Fibroblast of skin of right quadriceps (primary cell): ENCODE data around the gene PLVAP.
A peak's percentile ranks its signal among the peaks of the same experiment; 100 is the strongest.
"Not testable (repeated sequence)": the region's sequence is repeated elsewhere in the genome, so short reads cannot be mapped to it uniquely, and the experiment has no call there.

Experiments used
- DNase-seq: peaks from one replicate; pipeline ENCODE4 v3.0.0-alpha.2; 2013

Gene PLVAP

DNA sequence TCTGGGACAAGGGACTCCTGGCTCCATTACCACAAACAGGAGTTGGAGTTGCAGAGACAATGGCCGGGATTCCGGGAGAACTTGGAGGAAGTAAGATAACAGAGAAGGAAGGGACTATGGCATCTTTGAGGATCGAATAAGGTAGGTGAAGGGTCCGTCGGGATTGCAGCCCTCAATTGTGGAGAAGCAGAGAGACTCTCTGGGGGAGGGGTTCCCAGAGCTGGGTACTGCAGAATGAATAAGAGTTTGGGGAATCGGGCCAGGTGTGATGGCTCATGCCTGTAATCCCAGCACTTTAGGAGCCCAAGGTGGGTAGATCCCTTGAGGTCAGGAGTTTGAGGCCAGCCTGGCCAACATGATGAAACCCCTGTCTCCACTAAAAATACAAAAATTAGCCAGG lies 24.5 kb upstream of the PLVAP start:
- DNase-seq = no peak

DNA sequence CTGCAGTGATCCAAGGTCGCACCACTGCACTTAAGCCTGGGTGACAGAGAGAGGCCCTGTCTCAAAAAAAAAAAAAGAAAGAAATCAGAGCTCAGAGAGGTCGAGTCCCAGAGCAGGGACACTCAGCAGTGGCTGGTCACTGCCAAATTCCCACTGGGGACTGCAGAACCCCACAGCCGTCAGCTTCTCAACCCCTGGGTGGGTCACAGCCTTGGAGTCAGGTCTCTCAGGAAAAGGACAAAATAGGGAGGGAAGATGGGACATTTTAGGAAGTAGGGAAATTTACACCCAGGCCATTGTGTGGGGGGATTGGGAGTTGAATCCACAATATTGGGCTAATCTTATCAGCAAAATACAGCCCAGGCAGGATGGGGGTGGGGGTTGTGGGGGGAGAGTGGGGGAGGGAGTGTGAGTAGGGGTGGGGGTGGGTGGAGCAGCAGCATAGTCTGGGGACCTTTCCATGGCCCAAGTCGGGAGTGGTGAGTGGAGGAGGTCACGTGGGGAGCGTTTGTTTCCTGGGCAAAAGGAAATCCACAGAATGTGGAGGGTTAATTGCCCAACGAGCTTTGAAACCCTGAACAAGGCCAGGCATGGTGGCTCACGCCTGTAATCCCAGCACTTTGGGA lies 21.9 kb upstream of the PLVAP start:
- no peak for DNase-seq

DNA sequence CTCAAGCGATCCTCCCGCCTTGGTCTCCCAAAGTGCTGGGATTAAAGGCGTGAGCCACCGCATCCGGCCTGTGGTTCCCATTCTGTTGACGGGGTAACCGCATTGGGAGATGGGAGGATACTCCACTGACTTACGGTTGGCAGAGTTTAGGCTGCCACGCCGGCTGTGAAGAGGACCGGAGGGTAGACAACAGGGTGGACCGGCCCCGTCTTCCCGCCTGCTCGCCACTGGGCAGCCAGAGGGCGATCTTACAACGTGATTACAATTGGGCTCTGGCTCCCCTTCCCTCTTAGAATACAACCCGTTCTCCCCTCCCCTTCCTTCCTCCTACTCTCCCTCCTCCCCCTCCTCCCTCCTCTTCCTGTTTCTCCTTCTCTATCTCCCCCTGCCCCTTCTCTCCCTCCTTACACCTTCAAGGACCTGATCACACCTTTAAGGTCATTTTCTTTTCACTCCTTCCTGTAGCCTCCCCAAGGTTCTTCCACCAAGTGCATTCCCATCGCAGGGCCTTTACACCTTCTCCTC lies 17.8 kb upstream of the PLVAP start:
- DNase-seq = peak; percentile 41

DNA sequence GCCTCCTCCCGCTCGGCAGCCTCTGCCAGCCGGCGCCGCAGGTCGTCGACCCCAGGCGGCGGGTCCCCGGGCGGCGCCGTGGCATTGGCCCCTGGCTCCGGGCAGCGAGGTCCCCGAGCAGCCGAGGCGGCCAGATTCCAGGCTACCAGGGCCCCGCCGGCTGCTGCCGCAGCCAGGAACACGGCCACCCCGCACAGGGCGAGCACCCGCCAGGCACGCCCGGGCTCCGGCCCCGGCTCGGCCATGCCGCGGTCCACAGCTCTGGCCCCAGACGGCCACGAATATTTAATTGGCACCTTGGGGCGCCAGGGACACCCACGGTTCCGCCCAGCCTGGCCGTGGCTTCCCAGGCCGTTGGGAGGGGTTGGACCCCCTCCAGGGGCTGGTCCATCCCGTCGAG lies 16.8 kb upstream of the PLVAP start, which contains the start of gene CCDC194:
CCDC194 (minus strand) TSS at position 283 of the 400 bp plus-strand sequence; CDS start at position 245, 38 bp downstream.
- no peak for DNase-seq

DNA sequence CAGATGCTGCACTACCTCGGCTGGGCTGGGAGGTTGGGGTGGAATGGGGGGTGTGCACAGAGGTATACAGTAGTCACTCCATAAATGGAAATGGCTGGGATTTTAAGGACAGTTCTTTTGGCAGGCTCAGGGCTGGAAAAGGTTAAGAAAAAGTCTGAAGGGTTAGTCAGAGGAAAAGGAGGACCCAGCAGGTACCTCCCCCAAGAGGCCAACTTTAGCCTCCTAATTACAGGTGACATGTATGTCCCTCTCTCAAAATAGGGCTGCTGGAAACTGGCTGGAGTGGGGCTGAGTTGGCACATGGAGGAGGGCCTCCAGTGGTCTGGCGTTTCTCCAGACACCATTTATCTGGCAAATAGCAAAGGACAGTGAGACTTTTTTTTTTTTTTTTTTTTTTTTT lies 15.9 kb upstream of the PLVAP start:
- DNase-seq = no peak

DNA sequence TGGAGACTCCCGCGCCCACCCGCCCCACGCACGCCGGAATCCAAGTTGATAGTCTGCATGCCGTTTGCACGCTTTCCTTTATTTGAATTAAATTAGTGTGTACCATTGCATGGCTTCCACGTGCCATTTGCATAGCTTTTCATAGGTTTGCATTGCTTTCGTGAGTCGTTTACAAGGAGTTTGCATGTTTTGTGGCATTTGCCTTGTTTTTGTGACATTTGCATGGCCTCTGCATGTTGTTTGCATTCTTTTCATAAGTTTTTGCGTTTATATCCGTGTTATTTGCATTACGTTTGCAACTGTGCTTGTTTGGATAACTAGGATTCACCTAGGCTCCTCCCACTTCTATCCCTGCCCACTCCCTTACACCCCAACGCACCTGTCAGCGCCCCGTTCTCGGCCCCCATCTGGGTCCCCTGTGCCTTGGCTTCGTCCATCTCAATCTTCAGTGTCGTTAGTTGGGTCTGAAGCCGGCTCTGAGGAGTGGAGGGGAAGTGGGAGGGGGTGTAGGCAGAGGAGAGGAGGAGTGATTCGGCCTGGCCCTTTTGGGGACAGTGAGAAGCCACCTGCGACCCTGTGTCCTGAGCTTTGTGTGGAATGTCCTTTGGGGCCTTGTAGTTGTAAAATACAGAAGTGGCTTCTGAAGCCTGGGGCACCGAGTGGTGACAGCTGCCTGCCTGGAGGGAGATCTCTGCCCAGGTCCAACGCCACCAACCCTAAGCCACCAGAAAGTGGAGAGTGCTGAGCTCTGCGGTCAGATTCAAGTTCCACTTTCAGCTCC lies 14.4 kb upstream of the PLVAP start:
- no peak for DNase-seq

DNA sequence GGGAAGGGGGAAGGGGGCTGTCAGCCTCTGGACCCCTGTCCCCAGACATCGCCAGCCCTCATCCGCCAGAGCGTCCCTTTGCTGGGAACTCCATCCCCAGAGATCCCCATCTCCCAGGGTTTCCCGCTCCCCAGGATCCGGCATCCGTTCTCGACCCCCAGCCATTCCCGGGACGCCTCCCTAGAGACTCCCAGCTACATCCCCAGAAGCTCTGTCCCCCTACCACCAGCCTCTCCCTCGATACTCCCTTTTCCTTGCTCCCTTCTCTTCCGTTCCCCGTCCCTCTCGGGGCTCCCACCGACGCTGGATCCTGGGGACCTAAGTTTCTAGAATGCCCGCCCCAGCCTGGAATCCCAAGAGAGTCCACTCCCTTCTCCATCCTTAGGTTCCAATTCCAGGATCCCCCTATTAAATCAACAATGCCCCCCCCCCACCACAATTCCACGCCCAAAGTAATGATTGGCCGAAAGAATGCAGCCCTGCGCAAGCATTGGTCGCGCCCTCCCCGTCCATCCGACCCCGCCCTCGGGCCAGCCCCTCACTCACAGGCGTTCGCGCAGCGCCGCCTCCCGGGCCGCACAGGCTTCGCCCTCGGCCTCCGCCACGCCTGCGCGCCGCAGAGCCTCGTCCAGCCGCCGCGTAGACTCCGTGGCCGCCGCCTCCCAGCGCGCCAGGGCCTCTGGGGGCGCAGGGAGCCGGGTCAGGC lies 13.7 kb upstream of the PLVAP start:
- peak; percentile 89 for DNase-seq

DNA sequence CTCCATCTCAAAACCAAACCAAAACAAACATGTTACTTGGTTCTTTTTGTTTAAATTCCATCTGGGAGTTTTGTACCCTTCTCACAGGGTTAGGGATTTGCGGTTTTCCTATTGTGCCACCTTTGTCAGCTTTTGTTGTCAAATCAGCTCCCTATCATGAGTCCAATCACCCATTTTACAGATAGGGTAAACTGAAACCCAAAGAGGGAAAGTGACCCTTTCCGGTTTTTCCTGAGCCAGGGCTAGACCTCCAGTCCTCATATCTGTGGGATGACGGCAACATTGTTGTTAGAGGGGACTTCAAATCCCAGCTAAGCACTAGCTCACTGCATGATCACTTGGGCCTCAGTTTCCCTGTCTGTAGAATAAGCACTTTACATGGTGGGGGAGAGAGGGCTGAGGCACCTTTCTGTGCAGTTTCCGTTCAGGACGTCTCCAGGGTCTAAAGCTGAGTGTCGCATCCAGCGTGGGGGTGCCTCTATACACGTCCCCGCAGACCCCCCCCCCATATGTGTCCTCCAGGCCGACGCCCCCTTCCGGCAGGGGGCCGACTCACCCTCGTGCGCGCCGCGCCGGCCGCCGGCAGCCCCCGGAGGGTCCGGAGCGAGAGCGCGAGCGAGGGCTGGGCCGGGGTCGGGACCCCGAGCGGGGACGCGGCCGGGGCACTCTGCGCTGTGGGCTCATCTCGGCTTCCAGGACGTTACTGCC lies 13.0 kb upstream of the PLVAP start:
- DNase-seq = no peak

DNA sequence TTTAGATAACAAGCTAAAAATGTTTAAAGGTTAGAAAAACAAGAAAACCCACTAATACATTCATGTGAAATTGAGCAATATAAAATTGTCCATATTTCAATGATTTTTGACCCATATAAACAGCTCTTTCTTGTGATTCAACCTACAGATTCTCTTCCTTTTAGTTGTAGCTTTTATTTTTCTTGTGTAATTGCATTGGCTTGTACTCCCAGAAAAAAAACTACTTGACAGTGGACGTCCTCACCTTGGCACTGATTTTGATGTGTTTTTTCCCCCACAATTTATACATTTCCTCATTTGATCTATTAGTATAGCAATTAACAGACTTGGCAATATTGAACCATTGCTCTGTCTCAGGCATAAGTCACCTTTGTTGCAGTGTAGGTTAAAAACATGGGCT lies 12.1 kb upstream of the PLVAP start:
- no peak for DNase-seq

DNA sequence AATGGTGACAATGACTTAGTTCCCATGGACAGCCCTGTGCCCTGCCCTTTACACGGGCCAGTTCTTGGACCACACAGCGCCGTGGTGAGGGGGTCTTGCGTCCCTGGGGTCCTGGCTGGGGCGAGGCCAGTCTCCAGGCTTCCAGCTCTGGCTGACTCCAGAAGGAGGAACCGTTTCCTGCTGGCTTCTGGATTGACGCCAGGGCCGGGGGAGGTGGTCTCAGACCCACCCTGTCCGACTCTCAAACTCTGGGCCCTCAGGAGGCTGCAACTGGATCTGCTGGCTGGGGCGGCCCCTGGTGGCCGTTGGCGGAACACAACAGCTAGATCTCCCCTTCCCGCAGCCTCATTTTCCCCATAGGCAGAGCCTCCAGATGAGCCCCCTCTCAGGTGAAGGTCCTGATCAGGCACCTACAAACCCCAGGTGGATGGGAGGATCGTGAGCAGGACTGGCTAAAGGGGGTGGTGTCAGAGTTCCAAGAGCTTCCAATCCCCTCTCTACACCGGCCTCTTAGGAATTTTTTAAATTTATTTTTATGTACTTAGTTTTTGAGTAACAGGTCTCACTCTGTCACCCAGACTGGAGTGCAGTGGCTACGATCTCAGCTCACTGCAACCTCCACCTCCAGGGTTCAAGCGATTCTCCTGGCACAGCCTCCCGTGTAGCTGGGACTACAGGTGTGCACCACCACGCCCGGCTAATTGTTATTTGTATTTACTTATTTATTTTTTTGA lies 8.9 kb upstream of the PLVAP start:
- DNase-seq = peak; percentile 44

DNA sequence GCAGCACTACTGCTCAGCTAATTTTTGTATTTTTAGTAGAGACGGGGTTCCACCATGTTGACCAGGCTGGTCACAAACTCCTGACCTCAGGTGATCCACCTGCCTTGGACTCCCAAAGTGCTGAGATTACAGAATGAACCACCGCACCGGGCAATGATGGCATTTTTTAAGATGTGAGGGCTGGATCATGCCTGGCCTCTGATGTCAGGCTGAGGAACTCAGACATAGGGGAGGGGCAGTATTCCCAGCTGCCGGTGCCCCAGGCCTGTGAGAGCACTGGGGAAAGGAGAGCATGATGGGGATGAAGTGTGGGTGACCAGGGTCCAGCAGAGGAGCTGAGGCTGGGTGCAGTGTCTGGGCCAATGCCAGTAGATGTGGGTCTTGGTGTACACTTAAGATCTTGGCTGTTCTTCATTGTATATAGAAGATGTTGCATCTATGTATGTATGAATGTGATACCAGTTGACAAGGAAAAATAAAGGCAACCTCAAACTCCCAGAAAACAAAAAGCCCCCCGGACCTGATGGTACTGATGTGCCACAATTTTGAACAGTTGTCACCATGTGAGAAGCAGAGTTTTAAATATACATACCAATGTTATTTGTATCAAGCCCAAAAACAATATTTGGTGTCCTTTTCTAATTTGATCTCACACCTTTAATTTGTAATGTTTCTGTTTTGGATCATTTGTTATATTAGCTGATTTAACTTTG lies 3.4 kb upstream of the PLVAP start:
- DNase-seq = no peak

DNA sequence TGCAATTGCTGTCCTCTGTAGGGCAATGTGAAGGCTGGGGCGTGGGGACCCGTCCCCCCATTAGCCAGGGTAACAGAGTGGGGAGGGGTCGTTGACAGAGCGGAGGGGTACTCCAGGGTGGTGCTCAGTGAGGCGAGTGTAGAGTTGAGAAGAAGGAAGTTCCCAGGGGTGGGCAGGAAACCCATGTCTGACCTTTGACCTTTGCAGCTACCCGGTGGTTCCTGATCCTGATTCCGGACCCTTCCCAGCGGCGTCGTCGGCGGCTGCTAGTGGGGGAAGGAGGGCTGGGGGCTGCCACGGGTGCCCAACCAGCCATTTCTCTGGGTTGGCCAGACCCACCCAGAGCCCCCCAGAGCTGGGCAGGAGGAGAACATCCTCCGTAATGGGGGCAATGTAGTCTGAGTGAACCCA lies 2.1 kb upstream of the PLVAP start:
- DNase-seq = no peak

DNA sequence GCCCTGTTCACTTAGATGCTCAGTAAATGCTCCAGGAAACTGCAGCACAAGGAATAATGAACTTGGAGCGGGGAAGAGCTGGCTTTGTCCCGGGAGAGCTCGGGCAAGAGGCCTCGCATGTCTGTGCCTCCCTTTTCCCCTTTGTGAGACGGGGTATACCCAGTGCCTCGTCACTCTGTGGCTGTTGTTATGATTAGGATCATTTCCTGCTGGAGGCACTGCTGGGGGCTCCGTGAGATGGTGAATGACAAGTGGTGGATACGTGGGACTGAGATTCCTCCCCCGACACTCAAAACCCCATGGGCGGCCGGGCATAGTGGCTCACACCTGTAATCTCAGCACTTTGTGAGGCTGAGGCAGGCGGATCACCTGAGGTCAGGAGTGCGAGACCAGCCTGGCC lies 1.1 kb upstream of the PLVAP start:
- DNase-seq = no peak

DNA sequence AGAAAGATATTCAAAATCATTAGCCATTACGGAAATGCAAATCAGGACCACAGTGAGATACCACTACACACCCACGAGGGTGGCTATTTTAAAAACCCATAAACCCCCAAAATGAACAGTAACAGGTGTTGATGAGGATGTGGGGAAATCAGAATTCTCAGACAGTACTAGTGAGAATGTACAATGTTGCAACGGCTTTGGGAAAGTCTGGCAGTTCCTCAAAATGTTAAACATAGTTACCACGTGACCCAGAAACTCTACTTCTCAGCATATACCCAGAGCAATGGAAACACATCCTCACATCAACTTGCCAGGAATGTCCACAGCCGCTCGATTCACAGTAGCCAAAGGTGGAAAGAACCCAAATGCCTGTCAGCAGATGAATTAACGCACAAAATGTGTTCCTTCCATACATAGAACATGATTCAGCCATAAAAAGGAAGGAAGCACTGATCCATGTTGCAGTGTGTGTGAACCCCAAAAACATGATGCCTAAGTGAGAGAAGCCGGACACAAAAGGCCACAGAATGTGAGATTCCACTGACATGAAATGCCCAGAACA lies 7.0 kb downstream of the PLVAP start:
- DNase-seq = peak; percentile 31

DNA sequence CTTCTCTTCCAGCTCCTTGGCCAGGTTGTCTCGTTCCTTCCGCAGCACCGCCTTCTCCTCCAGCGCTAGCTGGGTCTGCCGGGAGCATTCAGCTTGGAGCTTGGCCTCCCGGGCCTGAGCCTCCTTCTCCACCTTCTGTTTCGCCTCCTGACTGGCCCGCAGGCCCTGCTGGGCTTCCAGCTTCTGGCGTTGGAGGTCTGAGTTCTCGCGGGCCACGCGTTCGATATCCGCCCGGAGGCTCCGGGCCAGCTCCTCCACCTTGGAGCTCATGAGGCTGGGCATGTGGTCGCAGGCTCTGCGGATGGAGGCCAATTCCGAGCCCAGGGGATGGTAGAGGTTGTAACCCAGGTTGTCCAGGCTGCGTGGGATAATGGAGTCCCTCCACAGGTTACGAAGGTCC lies 11.8 kb downstream of the PLVAP start:
- DNase-seq = no peak

DNA sequence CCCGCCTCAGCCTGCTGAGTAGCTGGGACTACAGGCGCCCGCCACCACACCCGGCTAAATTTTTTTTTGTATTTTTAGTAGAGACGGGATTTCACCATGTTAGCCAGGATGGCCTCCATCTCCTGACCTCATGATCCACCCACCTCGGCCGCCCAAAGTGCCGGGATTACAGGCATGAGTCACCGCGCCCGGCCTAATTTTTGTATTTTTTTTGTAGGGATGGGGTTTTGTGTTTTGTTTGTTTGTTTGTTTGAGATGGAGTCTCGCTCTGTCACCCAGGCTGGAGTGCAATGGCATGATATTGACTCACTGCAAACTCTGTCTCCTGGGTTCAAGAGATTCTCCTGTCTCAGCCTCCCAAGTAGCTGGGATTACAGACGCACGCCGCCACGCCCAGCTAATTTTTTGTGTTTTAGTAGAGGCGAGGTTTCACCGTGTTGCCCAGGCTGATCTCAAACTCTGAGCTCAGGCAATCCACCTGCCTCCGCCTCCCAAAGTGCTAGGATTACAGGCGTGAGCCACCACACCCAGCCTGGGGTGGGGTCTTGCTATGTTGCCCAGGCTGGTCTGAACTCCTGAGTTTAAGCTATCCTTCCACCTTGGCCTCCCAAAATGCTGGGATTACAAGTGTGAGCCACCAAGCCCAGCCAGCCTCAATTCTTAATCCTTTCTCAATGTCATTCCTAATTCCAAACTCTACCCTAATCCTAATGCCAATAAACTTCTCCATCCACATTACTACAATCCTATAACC lies 13.1 kb downstream of the PLVAP start:
- DNase-seq = not testable (repeated sequence)

DNA sequence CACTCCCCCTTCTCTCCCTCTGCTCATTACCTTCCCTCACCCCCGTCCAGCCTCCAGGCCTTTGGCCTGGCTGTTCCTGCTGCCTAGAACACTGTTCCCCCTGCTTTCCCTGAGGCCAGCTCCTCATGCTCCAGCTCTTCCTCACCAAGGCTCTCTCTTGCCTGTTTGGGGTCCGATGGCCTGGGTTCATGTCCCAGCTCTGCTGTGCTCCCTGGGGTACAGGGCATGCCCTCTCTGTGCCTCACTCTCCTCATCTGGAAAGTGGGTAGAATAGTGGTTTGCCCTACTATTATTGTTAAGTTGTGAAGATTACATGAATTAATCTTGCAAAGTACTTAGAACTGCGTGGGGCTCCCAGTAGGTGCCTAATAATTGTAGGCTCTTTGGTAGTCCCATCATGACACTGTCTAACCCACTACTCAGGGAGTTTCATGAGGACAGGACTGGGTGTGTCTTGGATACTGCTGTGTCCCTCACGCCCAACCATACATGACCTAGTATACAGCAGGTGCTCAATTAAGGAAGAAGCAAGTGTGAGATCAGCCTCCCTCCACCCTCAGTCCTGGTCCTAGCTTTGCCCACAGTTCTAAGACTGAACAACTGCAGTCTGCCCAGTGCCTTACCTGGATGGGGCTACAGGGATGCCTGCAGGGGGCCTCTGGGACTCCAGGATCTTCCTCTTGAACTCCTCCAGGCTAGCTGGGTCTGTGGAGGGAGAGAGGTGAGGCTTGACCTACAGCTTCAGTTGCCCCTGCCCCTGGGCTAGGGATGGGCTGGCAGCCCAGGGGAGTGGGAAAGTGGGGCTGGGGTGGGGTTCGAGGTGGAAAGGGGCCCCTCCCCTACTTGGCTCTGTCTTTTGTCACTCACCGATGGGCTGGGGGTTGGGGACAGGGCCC lies 17.0 kb downstream of the PLVAP start:
- DNase-seq = no peak

DNA sequence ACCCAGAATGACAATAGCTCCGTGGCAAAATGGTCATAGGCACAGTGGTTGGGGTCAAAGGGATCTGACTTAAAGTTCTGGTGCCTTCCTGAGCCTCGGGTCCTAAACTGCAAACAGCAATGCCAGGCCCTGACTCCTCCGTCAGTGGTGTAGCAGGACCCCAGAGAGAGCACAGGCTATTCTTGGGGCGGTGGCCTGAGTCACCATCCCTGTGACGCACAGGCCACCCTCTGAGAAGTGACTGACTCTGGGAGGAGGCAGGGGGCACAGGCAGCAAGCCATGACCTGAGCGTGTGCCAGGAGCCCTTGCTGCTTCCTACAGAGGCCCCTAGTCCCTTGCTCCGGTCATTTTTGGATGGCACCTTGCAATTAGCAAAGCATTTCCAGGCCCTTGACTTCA lies 18.7 kb downstream of the PLVAP start:
- peak; percentile 13 for DNase-seq

DNA sequence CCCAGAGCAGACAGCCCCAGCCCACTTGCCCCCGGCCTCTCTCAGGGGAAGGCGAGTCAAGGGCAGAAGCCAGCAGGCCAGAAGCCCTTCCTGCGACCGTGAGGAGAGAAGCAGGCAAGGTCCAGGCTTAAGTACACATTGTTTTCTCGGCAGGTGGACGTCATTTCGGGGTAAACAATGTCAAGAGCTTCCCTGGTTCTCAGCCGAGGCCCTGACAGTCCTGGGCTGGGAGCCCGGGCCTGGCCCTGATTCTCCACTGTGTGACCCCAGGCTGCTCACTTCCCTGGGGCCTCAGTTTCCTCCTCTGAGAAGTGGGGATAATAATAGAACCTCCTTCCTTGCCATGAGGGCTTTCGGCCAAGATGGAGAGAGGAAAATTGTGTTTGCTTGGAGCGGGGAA lies 19.4 kb downstream of the PLVAP start:
- no peak for DNase-seq
